ENCODE measurements around the gene CTRL. TPM values are rescaled to one million over a fixed set of nuclear protein-coding genes. Genes with fewer than 3 reads are reported as not detected.
"Not testable (repeated sequence)": the region's sequence is repeated elsewhere in the genome, so short reads cannot be mapped to it uniquely, and the experiment has no call there.

The CTRL gene
- total and polyA plus RNA-seq, 7 donors, result 0.71 to 2.1 (median 1.2) TPM; not detected in 3

- no peak for DNase-seq
- Histone ChIP-seq H3K4me1 (no peaks in the 10 kb centered on the region), H3K27ac (no peak overlapping the region), H3K36me3 (no peaks in the 10 kb centered on the region), H3K27me3 (peaks cover 0 to 16% (median 7%) of the 10 kb centered on the region in 3 donors), H3K4me3 (no peak overlapping the region), H3K9me3 (no peaks in the 10 kb centered on the region)
- intact Hi-C loops (cut with DNase I), result no loop called here
- WGBS, 2 donors, result 92 to 97% methylated on average over 2 of the region's 2 CpGs
- TF ChIP-seq CTCF (IDR thresholded peaks at IDR 0.05) (no peak), EP300 (IDR thresholded peaks at IDR 0.05) (no peak), POLR2A (IDR thresholded peaks at IDR 0.05) (no peak), POLR2AphosphoS5 (IDR thresholded peaks at IDR 0.05) (no peak)
These were observed 44.5 kb upstream of the CTRL start for GRCh38 chr16:67976205-67976604.

DNA sequence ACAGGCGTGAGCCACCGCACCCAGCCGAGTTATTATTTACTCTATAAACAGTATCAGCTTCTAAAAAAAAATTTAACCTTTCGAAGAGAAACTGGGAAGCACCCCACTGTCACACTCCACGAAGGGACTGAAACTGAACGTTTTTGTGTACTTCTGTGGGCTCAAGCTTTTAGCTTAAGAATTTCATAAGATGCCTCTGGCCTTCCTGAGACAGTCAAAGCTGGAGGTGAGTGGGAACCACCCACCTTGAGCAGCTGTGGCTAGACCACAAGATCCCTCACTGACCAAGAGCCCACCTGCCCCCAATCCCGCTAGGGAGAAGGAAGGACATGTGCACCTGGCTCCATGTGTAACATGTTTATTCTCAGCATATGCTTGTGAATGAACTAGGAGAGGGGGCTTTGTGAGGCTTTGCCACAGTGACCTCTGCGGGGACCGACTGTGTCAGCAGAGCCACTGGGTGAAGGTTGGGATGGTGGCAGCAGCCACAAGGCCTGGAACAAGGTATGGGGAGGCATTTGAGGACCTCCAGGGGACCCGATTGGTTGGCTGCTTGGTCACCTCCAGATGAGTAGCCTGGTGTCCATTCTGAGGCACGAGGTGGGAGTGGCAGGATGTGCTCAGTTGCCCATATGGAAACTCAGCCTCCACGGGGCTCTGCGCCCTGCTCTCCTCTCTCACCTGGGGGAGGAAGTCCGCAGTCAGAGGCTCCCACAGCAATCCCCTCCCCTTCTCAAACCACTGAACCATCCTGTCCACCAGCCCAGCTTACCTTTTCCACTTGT, 43.9 kb upstream of the CTRL start:
- intact Hi-C loops (cut with DNase I), result no loop called here
- no peak for TF ChIP-seq POLR2AphosphoS5 (IDR thresholded peaks at IDR 0.05)
- no peak for TF ChIP-seq POLR2A (IDR thresholded peaks at IDR 0.05)
- TF ChIP-seq CTCF (IDR thresholded peaks at IDR 0.05), result no peak
- no peak for TF ChIP-seq EP300 (IDR thresholded peaks at IDR 0.05)

GRCh38 chr16:67972285-67972684, 40.6 kb upstream of the CTRL start:
- 84 to 90% methylated on average over 7 of the region's 7 CpGs for WGBS, 2 donors
- H3K9me3 ChIP-seq; DNase-seq; H3K4me1 ChIP-seq; H3K36me3 ChIP-seq; H3K4me3 ChIP-seq; H3K27me3 ChIP-seq; H3K27ac ChIP-seq; intact Hi-C loops (cut with DNase I): not testable (repeated sequence)

More for the DNA sequence above, 43.9 kb upstream of the CTRL start:
- Histone ChIP-seq H3K27ac (no peak overlapping the region), H3K4me3 (no peak overlapping the region), H3K36me3 (no peaks in the 10 kb centered on the region), H3K27me3 (peaks cover 0 to 11% (median 7%) of the 10 kb centered on the region in 3 donors), H3K9me3 (no peaks in the 10 kb centered on the region), H3K4me1 (no peaks in the 10 kb centered on the region)
- 47 to 68% methylated on average over 14 of the region's 14 CpGs for WGBS, 2 donors
- DNase-seq, result no peak

DNA sequence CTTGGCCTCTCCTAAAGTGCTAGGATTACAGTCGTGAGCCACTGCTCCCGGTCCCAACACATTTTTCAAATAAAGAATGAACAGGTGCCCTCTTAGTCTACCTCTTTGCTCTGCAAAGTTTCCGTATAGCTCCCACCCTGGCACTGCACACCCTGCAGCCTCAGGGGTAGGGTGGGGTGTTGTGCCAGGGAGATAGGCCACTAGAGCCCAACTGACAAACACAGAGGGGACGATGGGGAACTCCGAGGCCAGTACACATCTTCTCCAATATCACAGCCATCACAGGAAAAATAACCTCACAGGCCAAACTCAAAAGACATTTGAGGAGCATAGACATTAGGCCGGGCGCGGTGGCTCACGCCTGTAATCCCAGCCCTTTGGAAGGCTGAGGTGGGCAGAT, 39.4 kb upstream of the CTRL start:
- DNase-seq, result no peak

More for the DNA sequence above, 39.4 kb upstream of the CTRL start:
- H3K4me3 ChIP-seq, result no peak overlapping the region
- no peaks in the 10 kb centered on the region for H3K27me3 ChIP-seq
- H3K4me1 ChIP-seq, result peaks cover 0 to 19% (median 14%) of the 10 kb centered on the region in 4 donors
- no peak for TF ChIP-seq EP300 (IDR thresholded peaks at IDR 0.05)
- no peak for TF ChIP-seq POLR2AphosphoS5 (IDR thresholded peaks at IDR 0.05)
- no peak for TF ChIP-seq CTCF (IDR thresholded peaks at IDR 0.05)
- no peak for TF ChIP-seq POLR2A (IDR thresholded peaks at IDR 0.05)
- intact Hi-C loops (cut with DNase I), result no loop called here
- no peaks in the 10 kb centered on the region for H3K9me3 ChIP-seq
- 84 to 93% methylated on average over 9 of the region's 9 CpGs for WGBS, 2 donors
- H3K27ac ChIP-seq, result no peak overlapping the region
- no peaks in the 10 kb centered on the region for H3K36me3 ChIP-seq
